ENCODE results near the gene CTAGE9.
"Not testable (repeated sequence)": the region's sequence is repeated elsewhere in the genome, so short reads cannot be mapped to it uniquely, and the experiment has no call there.

CTAGE9 gene

DNA sequence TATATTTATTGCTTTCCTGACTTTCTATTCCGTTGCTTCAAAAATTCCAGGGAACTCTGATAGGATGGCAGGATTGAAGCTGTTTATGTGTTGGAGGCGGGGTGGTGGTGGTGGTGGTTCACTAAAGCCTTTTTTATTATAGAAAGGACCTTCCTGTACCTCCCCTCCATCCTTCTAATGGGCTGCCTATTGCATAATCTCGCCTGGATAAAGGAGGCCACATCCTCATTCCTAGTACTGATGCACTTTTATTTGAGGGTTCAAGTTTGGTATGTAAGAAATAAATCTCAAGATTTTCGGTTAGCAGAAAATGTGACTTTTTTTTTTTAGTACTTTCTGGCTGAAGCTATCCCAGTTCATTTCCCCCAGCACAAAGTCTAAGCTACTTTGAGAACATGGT lies 18.7 kb upstream of the CTAGE9 start:
- no peak for DNase-seq (ENCODE audit: low read depth in 2 of 2)

DNA sequence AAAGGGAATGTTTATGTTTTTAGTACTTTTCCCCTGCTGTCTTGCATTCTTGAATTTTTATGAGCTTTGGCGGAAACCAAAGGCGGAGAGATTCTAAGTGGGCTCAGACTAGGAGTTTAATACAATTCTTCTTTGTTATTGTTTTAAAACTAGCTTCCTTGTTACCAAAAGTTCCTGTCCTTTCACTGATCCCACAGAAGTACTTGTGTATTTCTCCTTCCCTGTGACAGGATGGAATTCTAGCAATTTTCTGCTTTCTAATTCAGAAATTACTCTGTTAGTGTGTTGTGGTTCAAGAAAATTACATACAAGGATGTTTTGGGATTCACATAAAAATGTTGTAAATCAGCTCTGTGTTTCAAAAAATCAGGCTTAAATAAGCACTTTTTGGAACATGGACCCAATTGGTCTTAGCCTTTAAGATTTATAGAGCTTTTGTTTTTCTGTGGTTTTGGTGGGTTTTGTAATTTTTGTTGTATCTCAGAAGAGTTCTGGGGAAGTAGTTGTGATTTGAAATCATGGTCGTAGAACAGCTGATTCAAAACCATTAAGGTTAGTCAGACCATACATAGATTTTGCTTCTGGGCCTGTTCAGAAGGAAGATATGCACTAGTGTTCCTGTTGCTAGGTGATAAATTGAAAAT lies 17.6 kb upstream of the CTAGE9 start:
- DNase-seq (ENCODE audit: low read depth in 2 of 2): no peak

DNA sequence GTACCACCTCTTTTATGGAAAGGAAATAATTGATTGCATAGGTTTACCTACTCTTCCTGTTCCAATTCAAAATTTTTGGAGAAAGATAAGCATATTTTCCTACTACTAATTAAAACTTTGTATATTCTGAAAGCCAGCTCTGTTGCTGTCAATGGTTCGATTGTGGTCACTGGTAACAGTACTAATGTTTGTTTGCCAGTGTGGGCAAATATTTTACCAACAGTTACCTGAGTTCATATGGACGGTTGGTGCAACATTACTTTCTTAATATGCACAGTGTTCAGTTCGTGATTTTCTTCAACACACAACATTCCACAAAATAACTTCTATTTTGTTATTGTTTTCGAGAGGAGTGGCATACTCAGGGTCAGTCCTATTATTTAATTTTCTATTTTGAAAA lies 17.1 kb upstream of the CTAGE9 start:
- no peak for DNase-seq (ENCODE audit: low read depth in 2 of 2)

DNA sequence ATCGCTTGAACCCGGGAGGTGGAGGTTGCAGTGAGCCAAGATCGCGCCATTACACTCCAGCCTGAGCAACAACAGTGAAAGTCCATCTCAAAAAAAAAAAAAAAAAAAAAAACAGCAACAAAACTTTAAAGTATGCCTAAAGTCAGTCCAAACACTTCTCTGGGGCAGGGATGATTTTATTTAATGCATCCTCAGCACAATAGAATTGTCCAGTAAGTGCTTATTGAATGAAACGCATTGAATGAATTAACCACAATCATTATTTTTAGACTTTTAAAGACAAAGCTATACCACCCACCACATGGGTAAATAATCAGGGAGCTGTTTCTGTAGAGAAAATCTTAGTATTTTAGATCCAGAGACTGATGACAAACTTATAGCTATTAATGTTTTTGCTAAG lies 16.6 kb upstream of the CTAGE9 start:
- DNase-seq (ENCODE audit: low read depth in 2 of 2): no peak

DNA sequence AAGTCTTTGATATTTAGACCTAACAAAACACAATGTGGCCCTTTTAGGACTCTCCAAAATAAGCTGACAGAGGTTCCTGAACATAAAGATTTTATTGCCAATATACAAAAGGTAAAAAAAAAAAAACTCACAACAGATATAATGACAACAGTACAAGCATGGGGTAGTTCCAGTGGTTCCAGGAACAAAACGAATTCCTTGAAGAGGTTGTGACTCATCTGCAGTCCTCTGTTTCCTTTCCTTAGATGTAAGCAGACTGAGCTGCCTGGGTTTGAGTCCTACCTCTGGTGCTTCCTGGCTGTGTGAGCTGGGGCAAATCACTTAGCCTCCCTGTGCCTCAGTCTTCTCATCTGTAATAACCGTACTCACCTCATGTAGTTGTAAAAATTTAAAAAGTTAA lies 13.3 kb upstream of the CTAGE9 start:
- no peak for DNase-seq (ENCODE audit: low read depth in 2 of 2)

DNA sequence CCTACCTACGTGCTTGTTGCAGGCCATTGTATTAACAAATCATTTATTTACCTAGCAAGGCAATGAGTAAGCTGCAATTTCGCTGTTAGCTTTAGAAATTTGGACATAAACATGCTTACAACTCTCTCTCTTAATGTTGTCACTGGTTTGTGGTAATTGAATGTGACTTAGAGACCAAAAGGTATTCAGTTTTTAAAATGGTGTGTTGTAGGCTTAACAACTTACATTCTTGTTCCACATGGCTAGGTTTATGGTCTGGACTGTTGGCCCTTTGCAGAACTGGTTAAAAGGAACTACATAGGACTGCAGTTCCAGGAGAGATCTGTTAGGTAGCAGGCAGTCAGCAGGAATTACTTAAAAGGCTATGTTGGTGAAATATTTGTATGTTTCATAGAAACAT lies 10.3 kb upstream of the CTAGE9 start:
- DNase-seq (ENCODE audit: low read depth in 2 of 2): no peak

- DNase-seq (ENCODE audit: low read depth in 2 of 2): no peak
Measured at GRCh38 chr6:131717836-131718542, 7.2 kb upstream of the CTAGE9 start.

DNA sequence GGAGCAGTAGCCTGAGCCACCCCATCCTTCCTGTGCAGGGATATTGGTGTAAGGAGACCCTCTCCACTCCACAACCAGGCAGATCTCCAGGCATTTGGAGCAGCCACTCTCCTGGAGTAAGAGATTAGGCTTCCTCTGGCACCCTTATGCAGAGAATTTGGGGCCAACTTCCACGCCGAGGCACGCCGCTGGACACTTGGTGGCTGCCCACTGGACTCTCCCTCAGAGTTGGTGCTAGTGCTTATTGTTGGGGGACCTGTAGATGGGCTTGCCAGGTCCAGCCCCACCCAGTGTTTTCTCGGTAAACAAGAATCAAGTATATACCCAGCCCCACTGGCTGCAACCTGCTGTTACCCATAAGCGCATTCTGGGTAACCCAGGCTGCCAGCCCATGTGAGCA lies 4.8 kb upstream of the CTAGE9 start:
- DNase-seq (ENCODE audit: low read depth in 2 of 2): not testable (repeated sequence)

DNA sequence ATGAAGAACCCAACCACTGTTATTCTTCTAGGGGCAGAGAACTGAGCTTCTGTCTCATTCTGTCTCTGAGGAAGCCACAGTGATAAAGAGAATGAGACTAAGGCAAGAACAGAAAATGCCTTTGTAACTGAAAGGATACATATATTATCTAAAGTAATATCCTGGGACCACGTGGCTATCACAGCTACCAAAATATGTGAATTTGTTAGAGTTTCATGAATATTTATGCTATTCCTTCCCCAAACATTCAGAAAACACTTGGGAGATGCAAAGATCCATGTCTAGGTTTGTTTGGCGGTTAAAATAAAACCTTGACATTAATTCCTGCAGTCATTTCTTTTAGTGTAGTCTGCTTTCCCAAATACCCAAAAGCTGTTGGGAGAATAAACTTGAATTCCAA lies 6.9 kb downstream of the CTAGE9 start:
- DNase-seq (ENCODE audit: low read depth in 2 of 2): not testable (repeated sequence)

DNA sequence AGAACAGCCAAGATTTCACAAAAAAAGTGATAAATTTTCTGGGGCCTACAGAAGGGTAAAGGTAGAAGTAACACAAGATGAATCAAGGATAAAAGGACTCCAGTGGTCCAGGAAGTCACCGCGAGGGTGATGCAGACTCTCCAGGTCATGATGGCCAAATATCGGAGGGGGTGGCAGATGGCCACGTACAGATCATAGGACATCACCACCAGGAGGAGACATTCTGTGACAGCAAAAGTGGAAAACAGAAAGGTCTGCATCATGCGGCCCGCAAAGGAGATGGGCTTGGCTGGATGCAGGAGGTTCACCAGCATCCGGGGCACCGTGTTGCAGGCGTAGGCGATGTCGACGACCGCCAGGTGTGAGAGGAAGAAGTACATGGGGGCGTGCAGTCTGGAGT lies 10.0 kb downstream of the CTAGE9 start:
- DNase-seq (ENCODE audit: low read depth in 2 of 2): not testable (repeated sequence)

DNA sequence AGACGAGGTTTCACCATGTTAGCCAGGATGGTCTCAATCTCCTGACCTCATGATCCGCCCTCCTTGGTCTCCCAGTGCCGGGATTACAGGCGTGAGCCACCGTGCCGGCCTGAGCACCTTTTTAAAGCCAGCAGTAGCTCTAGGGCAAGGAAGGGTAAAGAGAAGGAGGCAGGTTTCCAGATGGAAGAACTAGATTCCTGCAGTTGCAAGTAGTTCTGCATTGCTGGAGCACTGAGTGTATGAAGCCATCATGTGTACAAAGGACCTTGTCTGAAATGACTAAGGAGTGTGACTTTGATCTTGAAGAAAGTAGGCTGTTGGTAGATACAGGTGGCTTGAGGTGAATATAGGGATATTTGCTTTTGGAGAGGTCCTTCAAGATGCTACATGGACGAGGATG lies 13.9 kb downstream of the CTAGE9 start:
- DNase-seq (ENCODE audit: low read depth in 2 of 2): no peak

- DNase-seq (ENCODE audit: low read depth in 2 of 2): no peak
Measured at GRCh38 chr6:131694832-131695426, 15.9 kb downstream of the CTAGE9 start.

- DNase-seq (ENCODE audit: low read depth in 2 of 2): no peak
Measured at GRCh38 chr6:131693384-131693783, 17.4 kb downstream of the CTAGE9 start.

DNA sequence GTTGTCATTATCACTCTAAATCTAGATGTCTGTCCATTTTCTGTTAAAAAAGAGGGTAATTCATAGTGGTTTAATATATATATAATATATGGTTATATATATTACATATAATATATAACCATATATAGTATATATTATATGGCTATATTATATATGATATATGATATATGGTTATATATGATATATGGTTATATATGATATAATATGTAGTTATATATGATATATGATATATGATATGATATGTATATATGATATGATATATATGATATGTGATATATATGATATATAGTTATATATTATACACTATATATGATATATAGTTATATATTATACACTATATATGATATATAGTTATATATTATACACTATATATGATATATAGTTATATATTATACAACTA lies 18.2 kb downstream of the CTAGE9 start:
- no peak for DNase-seq (ENCODE audit: low read depth in 2 of 2)

- no peak for DNase-seq (ENCODE audit: low read depth in 2 of 2)
Measured at GRCh38 chr6:131692031-131692430, 18.8 kb downstream of the CTAGE9 start.

DNA sequence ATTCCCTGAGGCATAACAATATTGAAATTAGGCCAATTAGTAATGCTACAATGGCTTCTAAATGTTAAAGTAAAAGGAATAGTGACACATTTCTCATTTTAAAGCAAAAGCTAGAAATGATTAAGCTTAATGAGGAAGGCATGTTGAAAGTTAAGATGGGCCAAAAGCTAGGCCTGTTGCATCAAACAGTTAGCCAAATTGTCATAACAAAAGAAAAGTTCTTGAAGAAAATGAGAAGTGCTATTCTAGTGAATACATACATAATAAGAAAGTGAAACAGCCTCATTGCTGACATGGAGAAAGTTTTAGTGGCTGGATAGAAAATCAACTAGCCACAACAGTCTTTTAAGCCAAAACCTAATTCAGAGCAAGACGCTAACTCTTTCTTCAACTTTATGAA lies 22.5 kb downstream of the CTAGE9 start:
- DNase-seq (ENCODE audit: low read depth in 2 of 2): no peak

DNA sequence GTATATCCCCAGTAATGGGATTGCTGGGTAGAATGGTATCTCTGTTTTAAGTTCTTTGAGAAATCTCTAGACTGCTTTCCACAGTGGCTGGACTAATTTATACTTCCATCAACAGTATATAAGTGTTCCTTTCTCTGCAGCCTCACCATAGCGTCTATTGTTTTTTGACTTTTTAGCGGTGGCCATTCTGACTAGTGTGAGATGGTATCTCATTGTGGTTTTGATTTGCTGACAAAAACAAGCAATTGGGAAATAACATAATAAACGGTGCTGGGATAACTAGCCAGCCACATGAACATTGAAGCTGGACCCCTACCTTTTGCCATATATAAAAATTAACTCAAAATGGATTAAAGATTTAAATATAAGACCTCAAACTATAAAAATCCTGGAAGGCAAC lies 23.8 kb downstream of the CTAGE9 start:
- DNase-seq (ENCODE audit: low read depth in 2 of 2): no peak

DNA sequence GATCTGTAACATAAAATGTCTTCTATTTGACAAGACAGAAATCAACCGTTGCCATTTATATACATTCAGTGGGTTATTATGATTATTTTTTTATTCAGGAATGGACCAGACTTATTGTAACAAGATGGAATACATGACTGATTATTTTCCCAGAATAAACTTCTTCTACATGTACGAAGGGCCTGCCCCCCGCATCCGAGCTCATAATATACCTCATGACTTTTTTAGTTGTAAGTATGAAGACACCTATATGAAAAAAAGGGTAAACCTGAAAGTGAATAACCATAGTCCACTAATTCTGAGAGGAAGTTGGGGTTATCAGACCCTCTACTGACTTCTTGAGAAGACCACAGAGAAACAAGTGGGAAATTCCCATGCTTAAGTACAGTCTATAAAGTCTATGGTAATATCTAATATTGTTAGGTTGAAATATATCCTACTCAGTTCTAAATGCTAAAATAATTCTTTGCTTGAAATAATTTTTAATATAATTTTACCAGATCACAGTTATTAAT lies 25.5 kb downstream of the CTAGE9 start:
- DNase-seq (ENCODE audit: low read depth in 2 of 2): no peak

DNA sequence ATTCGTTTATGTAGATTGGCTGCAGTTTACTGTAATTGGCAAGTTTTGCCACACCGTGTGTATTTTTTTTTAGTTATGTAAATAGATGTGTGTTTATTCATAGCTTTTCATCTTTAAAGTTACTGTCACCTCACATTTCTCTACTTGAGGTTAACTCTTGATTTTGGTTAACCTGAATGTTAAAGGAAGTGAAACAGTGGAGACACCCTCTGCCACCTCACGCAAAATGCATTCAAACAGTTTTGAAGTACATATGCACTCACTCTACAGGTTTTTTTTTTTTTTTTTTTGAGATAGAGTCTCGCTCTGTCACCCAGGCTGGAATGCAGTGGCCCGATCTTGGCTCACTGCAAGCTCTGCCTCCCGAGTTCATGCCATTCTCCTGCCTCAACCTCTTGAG lies 27.3 kb downstream of the CTAGE9 start:
- DNase-seq (ENCODE audit: low read depth in 2 of 2): no peak

DNA sequence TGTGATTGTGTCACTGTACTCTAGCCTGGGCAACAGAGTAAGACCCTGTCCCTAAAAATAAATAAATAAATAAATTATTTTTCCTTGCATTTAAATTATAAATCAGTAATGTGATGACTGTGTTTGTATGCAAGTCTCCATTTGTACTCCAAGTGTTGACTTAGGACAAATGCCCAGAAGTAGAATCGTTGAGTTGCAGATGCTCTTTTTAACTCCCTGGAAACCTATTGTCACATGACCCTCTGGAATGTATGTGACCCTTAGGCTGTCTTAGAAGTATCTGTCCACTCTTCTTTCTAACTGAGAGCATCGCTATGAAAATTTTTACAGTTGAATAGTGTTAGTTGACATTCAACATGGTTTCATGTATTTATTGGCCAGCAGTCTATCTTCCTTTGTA lies 28.4 kb downstream of the CTAGE9 start:
- no peak for DNase-seq (ENCODE audit: low read depth in 2 of 2)

DNA sequence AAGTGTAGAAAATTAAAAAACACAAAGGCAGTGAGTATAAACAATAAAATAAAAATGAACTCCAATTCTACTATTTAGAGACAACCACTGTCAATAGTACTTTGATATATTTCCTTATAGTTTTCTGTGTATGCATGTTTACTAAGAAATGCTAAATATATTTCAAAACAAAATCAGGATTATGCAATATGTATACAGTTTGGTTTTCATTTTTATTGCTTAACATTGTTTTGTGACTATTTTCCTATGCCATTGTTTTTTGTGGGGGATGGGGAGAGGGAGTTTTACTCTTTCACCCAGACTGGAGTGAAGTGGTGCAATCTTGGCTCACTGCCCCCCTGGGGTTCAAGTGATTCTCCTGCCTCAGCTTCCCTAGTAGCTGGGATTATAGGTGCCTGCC lies 29.2 kb downstream of the CTAGE9 start:
- no peak for DNase-seq (ENCODE audit: low read depth in 2 of 2)

DNA sequence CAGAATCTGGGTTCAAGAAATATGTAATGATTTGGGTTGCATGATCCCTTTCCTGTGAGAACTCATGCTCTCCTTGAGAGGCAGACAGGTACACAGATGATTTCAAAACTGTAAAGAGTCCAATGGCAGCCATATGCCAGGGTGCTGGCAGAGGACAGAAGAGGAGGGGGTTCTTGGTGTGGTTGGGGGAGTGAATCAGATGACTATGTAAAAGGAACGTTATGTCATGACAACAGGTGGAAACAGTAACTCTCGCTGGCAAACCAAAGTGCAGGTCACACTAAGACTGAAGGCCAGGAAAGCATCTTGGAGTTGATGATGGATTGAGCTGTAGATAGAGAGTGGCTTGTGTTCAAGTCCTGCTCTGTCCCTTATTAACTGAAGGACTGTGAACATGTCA lies 29.9 kb downstream of the CTAGE9 start:
- no peak for DNase-seq (ENCODE audit: low read depth in 2 of 2)

DNA sequence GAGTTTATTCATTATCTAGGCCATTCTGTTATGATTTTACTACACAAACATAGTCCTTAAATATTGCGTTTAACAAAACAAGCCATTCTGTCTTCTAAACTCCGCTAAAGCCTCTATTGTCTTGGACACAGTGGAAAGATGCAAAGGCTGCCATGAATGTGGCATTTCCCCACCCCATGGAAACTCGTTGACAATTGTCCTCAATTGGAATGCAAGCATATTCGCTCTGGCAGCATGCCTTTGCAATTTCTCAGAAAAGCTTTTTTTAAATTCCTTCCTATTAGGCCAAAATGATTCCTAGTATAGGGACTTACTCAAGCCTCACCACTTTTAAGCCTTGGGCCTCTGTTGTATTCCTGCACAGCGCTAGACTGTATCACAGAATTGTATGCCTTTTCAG lies 32.4 kb downstream of the CTAGE9 start:
- no peak for DNase-seq (ENCODE audit: low read depth in 2 of 2)

All from stimulated activated CD8-positive, alpha-beta memory T cell treated with anti-CD3 and anti-CD28 coated beads, Interleukin-7, amount 100 ng/mL, for 1 hour (primary cell).